Stimulated activated CD4-positive, alpha-beta T cell treated with anti-CD3 and anti-CD28 coated beads, TNF-alpha, amount 100 ng/mL, for 4 hours (primary cell): Measurements from ENCODE around the gene KHNYN.

Experiments
- DNase-seq, 3 experiments: peaks; one replicate each; pipeline ENCODE4 v3.0.0-alpha.2; 2020; ENCODE audit warnings: low read depth in 3 of 3

KHNYN gene

GRCh38 chr14:24401810-24402702 is 27.7 kb upstream of the KHNYN start:
- DNase-seq = no peak

DNA sequence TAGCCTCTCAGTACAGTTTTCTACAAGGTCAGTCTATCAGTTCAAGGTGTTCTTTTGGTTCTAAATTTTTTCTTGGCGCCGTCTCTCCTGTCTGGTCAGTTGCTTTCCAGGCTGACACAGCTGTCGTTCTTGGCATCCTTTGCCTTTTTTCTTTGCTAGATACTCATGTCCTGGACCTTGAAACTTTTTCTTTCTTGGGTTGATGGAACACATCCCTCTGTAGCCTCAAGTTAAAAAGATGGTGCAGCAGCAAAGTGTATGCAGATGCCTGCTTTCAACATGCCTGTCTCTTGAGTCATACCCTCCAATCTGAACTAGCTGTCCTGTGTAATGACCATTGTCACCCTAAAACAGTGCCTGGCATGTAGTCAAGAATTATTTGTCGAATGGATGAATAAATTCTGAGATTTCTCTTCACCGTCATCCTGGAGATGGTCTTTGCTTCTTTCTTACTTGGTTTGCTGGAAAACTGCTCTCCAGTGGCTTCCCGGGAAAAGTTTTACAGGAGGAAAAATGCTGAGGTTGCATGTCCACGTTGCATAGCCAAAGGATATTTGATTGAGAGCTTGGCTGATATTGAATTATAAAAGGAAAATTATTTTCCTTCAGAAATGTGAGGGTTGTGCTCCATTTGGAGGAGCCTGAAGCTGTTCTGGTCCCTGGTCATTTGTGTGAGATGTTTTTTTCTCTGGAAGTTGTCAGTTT is 26.3 kb upstream of the KHNYN start:
- no peak for DNase-seq

GRCh38 chr14:24404814-24405213 is 24.9 kb upstream of the KHNYN start:
- no peak for DNase-seq

DNA sequence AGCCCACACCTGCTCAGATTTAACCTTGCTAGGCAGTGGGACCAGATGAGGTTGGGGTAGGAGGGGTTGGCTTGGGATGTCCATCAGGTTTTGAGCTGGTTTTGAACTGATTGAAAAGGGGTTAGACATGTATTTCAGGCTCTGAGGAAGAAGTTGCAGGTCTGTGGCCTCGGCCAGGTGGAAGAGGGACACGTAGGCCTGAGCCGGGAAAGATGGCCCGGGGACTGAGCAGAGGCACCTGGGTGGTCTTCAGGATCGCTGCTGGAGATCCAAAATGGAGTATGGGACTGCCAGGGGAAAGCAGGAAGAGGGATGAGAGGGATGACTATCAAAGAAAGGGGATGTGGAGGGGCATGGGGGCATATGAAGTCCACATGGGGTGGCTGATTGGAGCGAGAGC is 23.3 kb upstream of the KHNYN start:
- no peak for DNase-seq

DNA sequence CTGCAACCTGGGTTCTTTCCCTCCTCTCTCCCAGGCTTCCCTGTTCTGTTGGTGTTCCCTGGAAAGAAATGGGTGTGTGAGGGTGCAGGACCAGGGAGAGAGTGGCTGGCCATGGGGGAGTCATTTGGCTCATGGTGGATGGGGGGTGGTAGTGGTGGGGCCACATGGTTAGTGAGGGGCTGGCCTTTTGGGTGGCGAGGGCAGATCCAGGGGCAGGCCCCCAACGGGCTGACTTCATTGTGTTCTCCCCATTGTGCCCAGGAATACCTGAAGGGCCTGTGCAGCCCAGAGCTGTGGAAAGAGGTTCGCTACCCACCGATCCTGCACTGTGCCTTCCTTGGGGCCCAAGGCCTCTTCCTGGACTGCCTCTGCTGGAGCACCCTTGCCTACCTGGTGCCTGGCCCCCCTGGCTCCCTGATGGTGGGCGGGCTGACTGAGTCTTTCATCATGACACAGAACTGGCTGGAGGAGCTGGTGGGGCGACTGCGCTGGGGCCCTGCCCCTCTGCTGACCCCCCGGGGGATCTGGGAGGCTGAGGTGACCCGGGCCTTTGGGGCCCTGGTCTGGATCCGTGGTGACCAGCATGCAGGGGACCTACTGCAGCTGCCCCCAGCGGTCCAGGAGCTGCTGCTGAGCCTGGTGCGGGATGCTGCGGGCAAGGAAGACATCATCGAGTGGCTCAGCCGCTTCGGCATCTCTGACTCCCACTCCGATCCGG is 22.0 kb upstream of the KHNYN start:
- DNase-seq = no peak

DNA sequence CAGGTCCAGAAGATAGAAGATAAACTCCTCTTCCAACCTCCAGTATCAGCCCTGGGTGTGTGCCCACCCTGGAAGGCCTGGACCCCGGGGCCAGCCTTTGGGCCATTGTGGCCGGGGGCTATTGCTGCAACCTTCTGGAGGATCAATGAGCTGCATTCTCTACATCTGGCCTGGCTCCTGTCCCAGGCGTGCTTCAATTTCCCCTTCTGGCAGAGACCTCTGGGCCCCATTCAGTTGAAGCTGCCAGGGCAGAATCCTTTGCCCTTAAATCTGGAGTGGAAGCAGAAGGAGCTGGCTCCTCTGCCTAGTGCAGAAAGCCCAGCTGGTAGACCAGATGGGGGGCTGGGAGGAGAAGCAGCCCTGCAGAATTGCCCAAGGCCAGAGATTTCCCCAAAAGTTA is 21.0 kb upstream of the KHNYN start:
- no peak for DNase-seq

DNA sequence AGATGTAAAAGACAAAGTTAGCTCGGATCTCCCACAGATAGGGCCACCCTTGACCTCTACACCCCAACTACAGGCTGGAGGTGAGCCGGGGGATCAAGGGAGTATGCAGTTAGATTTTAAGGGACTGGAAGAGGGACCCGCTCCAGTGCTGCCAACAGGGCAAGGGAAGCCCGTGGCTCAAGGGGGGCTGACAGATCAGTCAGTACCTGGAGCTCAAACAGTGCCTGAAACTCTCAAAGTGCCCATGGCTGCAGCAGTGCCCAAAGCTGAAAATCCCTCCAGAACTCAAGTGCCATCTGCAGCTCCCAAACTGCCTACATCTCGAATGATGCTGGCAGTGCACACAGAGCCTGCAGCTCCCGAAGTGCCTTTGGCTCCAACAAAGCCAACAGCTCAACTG is 20.6 kb upstream of the KHNYN start:
- DNase-seq = no peak

- no peak for DNase-seq
Observed at GRCh38 chr14:24409956-24410355, 19.8 kb upstream of the KHNYN start.

DNA sequence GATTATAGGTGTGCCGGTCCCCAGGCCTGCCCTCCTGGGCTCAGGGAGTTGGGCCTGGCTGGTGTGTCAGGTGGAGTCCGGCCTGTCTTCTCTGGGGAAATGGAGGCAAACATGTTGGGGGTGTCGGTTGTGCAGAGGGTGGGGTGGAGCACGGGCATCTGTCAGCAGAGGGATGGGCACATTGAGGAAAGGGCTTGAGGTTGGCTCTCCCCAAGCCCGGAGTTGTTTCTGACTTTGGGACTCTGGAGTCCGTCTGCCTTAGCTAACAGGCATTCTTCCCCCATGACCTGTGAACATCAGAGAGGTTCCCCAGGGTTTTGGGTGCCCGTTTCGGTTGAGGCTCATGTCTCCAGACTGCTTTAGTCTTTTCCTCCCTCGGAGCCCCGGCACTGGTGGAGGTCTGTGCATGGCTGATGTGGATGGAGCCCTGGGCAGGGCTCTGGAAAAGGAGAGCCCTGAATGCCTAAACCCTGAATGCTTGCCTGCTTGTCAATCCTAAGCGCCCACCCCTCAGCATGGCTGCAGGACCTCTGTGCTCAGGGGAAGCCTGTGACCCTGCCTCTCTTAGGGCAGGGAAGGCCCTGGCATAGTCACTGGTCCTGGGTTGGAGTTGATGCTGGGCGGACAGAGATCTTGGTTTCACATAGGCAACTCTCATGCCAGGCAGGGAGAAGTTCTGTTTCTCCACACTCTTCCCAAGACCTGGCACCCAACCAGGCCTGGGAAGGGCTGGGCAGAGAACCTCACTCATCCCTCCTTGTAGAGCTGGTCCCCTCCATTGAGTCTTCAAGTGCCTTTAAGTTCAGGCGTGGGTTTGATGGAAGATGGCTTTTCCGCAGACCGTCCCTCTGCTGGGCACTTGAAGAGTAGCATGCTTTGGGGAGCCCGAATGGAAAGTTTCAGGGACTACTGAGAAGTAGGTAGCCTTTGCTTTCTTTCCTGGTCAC is 18.0 kb upstream of the KHNYN start:
- DNase-seq = no peak

DNA sequence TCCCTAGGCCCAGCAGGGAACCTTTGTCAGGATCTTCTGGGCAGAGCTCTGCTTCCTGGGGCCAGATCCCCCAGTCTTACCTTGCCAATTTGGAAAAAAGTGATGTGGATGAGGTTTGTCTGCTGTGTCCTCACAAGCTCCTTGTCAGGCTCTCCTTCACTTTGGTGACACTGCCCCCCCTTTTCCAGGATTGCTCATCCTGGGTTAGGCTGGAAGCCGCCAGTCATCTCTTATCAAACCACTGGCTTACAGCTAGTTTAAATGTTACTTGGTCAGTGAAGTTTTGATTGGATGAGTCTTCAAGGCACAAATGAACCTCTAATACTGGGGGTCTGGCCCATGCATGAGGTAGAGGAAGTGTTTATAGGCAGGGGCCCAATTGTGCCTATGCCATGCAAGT is 15.7 kb upstream of the KHNYN start:
- no peak for DNase-seq

DNA sequence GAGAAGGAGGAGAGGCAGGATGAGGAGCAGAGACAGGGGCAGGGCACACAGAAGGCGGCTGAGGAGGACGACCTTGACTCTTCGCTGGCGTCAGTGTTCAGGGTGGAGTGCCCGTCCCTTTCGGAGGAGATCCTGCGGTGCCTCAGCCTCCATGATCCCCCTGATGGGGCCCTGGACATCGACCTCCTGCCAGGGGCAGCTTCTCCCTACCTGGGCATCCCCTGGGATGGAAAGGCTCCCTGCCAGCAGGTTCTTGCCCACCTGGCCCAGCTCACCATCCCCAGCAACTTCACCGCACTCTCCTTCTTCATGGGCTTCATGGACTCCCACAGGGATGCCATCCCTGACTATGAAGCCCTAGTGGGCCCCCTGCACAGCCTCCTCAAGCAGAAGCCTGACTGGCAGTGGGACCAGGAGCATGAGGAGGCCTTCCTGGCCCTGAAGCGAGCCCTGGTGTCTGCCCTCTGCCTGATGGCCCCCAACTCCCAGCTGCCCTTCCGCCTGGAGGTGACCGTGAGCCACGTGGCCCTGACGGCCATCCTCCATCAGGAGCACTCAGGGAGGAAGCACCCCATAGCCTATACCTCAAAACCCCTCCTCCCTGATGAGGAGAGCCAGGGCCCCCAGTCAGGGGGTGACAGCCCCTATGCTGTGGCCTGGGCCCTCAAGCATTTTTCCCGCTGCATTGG is 14.9 kb upstream of the KHNYN start:
- no peak for DNase-seq

DNA sequence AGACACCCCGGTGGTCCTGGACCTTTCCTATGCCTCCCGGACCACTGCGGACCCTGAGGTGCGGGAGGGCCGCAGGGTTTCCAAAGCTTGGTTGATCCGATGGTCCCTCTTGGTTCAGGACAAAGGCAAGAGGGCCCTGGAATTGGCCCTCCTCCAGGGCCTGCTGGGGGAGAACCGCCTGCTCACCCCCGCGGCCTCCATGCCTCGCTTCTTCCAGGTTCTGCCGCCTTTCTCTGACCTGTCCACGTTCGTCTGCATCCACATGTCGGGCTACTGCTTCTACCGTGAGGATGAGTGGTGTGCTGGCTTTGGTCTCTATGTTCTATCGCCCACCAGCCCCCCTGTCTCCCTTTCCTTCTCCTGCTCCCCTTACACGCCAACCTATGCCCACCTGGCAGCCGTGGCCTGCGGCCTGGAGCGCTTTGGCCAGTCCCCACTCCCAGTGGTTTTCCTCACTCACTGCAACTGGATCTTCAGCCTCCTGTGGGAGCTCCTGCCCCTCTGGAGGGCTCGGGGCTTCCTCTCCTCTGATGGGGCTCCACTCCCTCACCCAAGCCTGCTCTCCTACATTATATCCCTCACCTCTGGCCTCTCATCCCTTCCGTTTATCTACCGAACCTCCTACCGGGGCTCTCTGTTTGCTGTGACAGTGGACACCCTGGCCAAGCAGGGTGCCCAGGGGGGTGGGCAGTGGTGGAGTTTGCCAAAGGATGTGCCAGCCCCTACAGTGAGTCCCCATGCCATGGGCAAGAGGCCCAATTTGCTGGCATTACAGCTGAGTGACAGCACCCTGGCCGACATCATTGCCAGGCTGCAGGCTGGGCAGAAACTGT is 14.1 kb upstream of the KHNYN start:
- no peak for DNase-seq

DNA sequence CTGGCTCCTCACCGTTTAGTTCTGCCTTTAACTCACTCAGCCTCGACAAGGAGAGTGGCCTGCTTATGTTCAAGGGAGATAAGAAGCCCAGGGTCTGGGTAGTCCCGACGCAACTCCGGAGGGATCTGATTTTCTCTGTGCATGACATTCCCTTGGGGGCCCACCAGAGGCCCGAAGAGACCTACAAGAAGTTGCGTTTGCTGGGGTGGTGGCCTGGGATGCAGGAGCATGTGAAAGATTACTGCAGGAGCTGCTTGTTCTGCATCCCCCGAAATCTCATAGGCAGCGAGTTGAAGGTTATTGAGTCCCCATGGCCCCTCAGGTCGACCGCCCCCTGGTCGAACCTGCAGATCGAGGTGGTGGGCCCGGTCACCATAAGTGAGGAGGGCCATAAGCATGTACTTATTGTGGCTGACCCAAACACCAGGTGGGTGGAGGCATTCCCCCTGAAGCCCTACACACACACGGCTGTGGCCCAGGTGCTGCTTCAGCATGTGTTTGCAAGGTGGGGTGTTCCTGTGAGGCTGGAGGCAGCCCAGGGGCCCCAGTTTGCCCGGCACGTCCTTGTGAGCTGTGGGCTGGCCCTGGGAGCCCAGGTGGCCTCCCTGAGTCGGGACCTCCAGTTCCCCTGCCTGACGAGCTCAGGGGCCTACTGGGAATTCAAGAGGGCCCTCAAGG is 13.4 kb upstream of the KHNYN start:
- no peak for DNase-seq

- no peak for DNase-seq
Observed at GRCh38 chr14:24416932-24417619, 12.7 kb upstream of the KHNYN start.

GRCh38 chr14:24417832-24418491 is 11.8 kb upstream of the KHNYN start:
- DNase-seq = no peak

GRCh38 chr14:24418492-24418873 is 11.3 kb upstream of the KHNYN start:
- DNase-seq = no peak

DNA sequence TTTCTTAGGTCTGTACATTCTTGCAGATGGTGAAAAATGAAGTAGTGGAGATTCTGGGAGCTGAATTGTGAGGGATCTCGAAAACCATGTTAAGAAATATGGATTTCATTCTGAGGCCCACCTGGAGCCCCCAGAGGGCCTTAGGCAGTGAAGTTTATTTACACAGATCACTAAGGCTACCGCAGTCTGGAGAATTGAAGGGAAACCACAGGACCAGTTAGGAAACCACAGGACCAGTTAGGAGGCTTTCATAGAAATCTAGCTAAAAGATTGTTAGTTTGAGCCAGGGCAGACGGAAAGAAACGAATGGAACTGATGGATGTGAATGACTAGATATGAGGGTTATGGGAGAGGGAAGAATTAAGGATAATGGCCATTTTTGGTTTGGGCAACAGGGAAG is 7.5 kb upstream of the KHNYN start:
- no peak for DNase-seq
